H9 (cell line): ENCODE measurements around the gene C2CD2. TPM values are rescaled to one million over a fixed set of nuclear protein-coding genes. Genes with fewer than 3 reads are reported as not detected.

Experiments used
- DNase-seq: peaks from one replicate; pipeline ENCODE4 v3.0.0-alpha.2; 2017
- H2AFZ ChIP-seq: one replicate; pipeline ENCODE4 v1.6.1; 2013; ENCODE audit warnings: mild to moderate bottlenecking, low read length, control low read depth, moderate library complexity
- H2AK5ac ChIP-seq: 2 replicates; pipeline ENCODE4 v1.6.1; 2013; ENCODE audit warnings: low read length, control low read depth, mixed read lengths; ENCODE audit not compliant: insufficient read length
- H2BK120ac ChIP-seq: one replicate; pipeline ENCODE4 v1.6.1; 2013; ENCODE audit warnings: low read depth, mild to moderate bottlenecking, low read length, control low read depth, inconsistent platforms; ENCODE audit not compliant: poor library complexity, severe bottlenecking
- H2BK12ac ChIP-seq: 2 replicates; pipeline ENCODE4 v1.6.1; 2013; ENCODE audit warnings: low read length, control low read depth, mixed read lengths, low read depth; ENCODE audit not compliant: insufficient read length
- H2BK15ac ChIP-seq: 2 replicates; pipeline ENCODE4 v1.6.1; 2013; ENCODE audit warnings: low read depth, low read length, control low read depth
- H2BK20ac ChIP-seq: one replicate; pipeline ENCODE4 v1.6.1; 2013; ENCODE audit warnings: low read depth, mild to moderate bottlenecking, low read length, control low read depth, inconsistent platforms; ENCODE audit not compliant: poor library complexity, severe bottlenecking
- H2BK5ac ChIP-seq: 2 replicates; pipeline ENCODE4 v1.6.1; 2013; ENCODE audit warnings: low read length, control low read depth, mixed read lengths; ENCODE audit not compliant: insufficient read length
- H3K14ac ChIP-seq: 2 replicates; pipeline ENCODE4 v1.6.1; 2013; ENCODE audit warnings: low read length, control low read depth; ENCODE audit not compliant: insufficient read depth
- H3K18ac ChIP-seq: 2 replicates; pipeline ENCODE4 v1.6.1; 2013; ENCODE audit warnings: low read depth, mild to moderate bottlenecking, mixed read lengths, low read length, control low read depth; ENCODE audit not compliant: insufficient read length
- H3K23ac ChIP-seq: 2 replicates; pipeline ENCODE4 v1.6.1; 2013; ENCODE audit warnings: low read length, control low read depth, mixed read lengths, low read depth; ENCODE audit not compliant: insufficient read length
- H3K23me2 ChIP-seq: 2 replicates; pipeline ENCODE4 v1.6.1; 2013; ENCODE audit warnings: low read depth, mild to moderate bottlenecking, mixed read lengths, low read length, control low read depth; ENCODE audit not compliant: insufficient read length, poor library complexity, severe bottlenecking
- H3K27ac ChIP-seq: 2 replicates; pipeline ENCODE4 v1.5.1; 2013; ENCODE audit warnings: low read length, control low read depth, mixed read lengths, low read depth; ENCODE audit not compliant: insufficient read length
- H3K27me3 ChIP-seq: 2 replicates; pipeline ENCODE4 v1.6.1; 2013; ENCODE audit warnings: low read length, control low read depth, inconsistent platforms; ENCODE audit not compliant: insufficient read depth
- H3K4ac ChIP-seq: 2 replicates; pipeline ENCODE4 v1.6.1; 2013; ENCODE audit warnings: low read depth, mild to moderate bottlenecking, control low read depth, inconsistent platforms, low read length, moderate library complexity
- H3K4me1 ChIP-seq: 2 replicates; pipeline ENCODE4 v1.6.1; 2013; ENCODE audit warnings: low read length, control low read depth, inconsistent platforms; ENCODE audit not compliant: insufficient read depth
- H3K4me2 ChIP-seq: 2 replicates; pipeline ENCODE4 v1.6.1; 2013; ENCODE audit warnings: low read length, control low read depth, mixed read lengths; ENCODE audit not compliant: insufficient read length, insufficient read depth
- H3K56ac ChIP-seq: 2 replicates; pipeline ENCODE4 v1.6.1; 2013; ENCODE audit warnings: low read depth, mild to moderate bottlenecking, mixed read lengths, low read length, control low read depth; ENCODE audit not compliant: insufficient read length
- H3K79me1 ChIP-seq: 2 replicates; pipeline ENCODE4 v1.6.1; 2013; ENCODE audit warnings: low read depth, mild to moderate bottlenecking, moderate library complexity, low read length, control low read depth, inconsistent platforms; ENCODE audit not compliant: insufficient read depth, poor library complexity, severe bottlenecking
- H3K79me2 ChIP-seq: 2 replicates; pipeline ENCODE4 v1.6.1; 2013; ENCODE audit warnings: low read length, control low read depth, inconsistent platforms; ENCODE audit not compliant: insufficient read depth
- H3K9ac ChIP-seq: 2 replicates; pipeline ENCODE4 v1.6.1; 2013; ENCODE audit warnings: low read length, control low read depth, mixed read lengths; ENCODE audit not compliant: insufficient read length; ENCODE audit errors: extremely low read depth
- H3K9me3 ChIP-seq: one replicate; pipeline ENCODE4 v1.6.1; 2013; ENCODE audit warnings: low read depth, low read length, inconsistent platforms; ENCODE audit not compliant: control insufficient read depth
- H3T11ph ChIP-seq: one replicate; pipeline ENCODE4 v1.6.1; 2013; ENCODE audit warnings: mild to moderate bottlenecking, low read length, control low read depth, inconsistent platforms
- H4K20me1 ChIP-seq: one replicate; pipeline ENCODE4 v1.6.1; 2013; ENCODE audit not compliant: control insufficient read depth, insufficient read length, insufficient read depth
- H4K5ac ChIP-seq: 2 replicates; pipeline ENCODE4 v1.6.1; 2013; ENCODE audit warnings: low read depth, mild to moderate bottlenecking, mixed read lengths, low read length, control low read depth; ENCODE audit not compliant: insufficient read length
- H4K8ac ChIP-seq: replicated peaks from 2 replicates; pipeline ENCODE4 v1.6.1; 2013; ENCODE audit warnings: low read length, control low read depth, mixed read lengths, low read depth; ENCODE audit not compliant: insufficient read length
- H4K91ac ChIP-seq: 2 replicates; pipeline ENCODE4 v1.6.1; 2013; ENCODE audit warnings: low read depth, mild to moderate bottlenecking, moderate library complexity, mixed read lengths, low read length, control low read depth; ENCODE audit not compliant: insufficient read length
- H3K27ac Mint-ChIP-seq, 3 experiments: 2 replicates in 2 of 3; 3 replicates in 1 of 3; pipeline ENCODE4 v1.8.0; 2020 to 2021; ENCODE audit warnings: mixed read lengths in 3 of 3, mild to moderate bottlenecking in 1 of 3, moderate library complexity in 1 of 3
- H3K27me3 Mint-ChIP-seq: 2 replicates; pipeline ENCODE4 v1.8.0; 2021; ENCODE audit warnings: low read depth, mild to moderate bottlenecking, moderate library complexity, mixed read lengths
- H3K36me3 Mint-ChIP-seq, 3 experiments: 2 replicates in 2 of 3; 3 replicates in 1 of 3; pipeline ENCODE4 v1.8.0; 2020 to 2021; ENCODE audit warnings: low read depth in 3 of 3, mixed read lengths in 3 of 3; ENCODE audit not compliant: insufficient read depth in 1 of 3
- H3K4me1 Mint-ChIP-seq, 2 experiments: 2 replicates each; pipeline ENCODE4 v1.8.0; 2020; ENCODE audit warnings: mixed read lengths in 2 of 2
- H3K4me3 Mint-ChIP-seq, 2 experiments: 2 replicates in 1 of 2; 3 replicates in 1 of 2; pipeline ENCODE4 v1.8.0; 2020 to 2021; ENCODE audit warnings: mild to moderate bottlenecking in 2 of 2, mixed read lengths in 2 of 2, moderate library complexity in 1 of 2
- H3K9me3 Mint-ChIP-seq, 2 experiments: 2 replicates in 1 of 2; 3 replicates in 1 of 2; pipeline ENCODE4 v1.8.0; 2020; ENCODE audit warnings: mild to moderate bottlenecking in 2 of 2, mixed read lengths in 2 of 2, moderate library complexity in 1 of 2
- CTCF ChIP-seq: fragments of 200-600 bp; sonication (generic); conservative IDR thresholded peaks from 3 replicates; pipeline ENCODE4 v1.8.0; 2021; ENCODE audit warnings: antibody characterized with exemption, mild to moderate bottlenecking
- WGBS: extraction: QIAGEN DNeasy Blood & Tissue Kit; methylation state at CpG from one replicate; pipeline ENCODE4 v1.1.7; 2013; ENCODE audit warnings: missing lambda C conversion rate, low lambda C conversion rate, mixed read lengths; ENCODE audit not compliant: insufficient read length; ENCODE audit errors: extremely low coverage; 5-methylcytosine and 5-hydroxymethylcytosine counted together
- total RNA-seq: library from RNA; stranded (reverse); gene quantifications from 2 replicates; pipeline ENCODE4 v1.2.1, GENCODE V29; 2021

Gene C2CD2
- total RNA-seq, 1 experiment from 2014 or later: 14.6 TPM

GRCh38 chr21:41868062-41868710 lies 85.6 kb downstream of the C2CD2 start:
- Histone ChIP-seq H3K4ac (no peak overlapping the region), H3K23me2 (peaks cover 4% of the 10 kb centered on the region), H2BK12ac (no peak overlapping the region), H3K27me3 (no peaks in the 10 kb centered on the region), H4K91ac (no peak overlapping the region), H3K4me2 (no peak overlapping the region), H3K18ac (no peak overlapping the region), H3K4me1 (no peaks in the 10 kb centered on the region), H3K14ac (no peak overlapping the region), H2BK20ac (no peak overlapping the region), H3K27ac (no peak overlapping the region), H3K79me2 (peaks cover 1% of the 10 kb centered on the region; the same call in 1 of the 2 replicates), H3K23ac (no peak overlapping the region), H3K9ac (no peak overlapping the region), H4K8ac (no peak overlapping the region), H2BK5ac (no peak overlapping the region), H2AK5ac (no peak overlapping the region), H3T11ph (no peak overlapping the region), H4K20me1 (no peaks in the 10 kb centered on the region), H3K79me1 (no peaks in the 10 kb centered on the region), H3K56ac (no peak overlapping the region), H4K5ac (no peak overlapping the region), H2AFZ (no peak overlapping the region), H2BK120ac (no peak overlapping the region), H2BK15ac (no peak overlapping the region), H3K9me3 (no peaks in the 10 kb centered on the region)
- no CpG with 5 or more reads among the region's 10 CpGs for WGBS
- H3K27me3 Mint-ChIP-seq: no peaks in the 10 kb centered on the region
- no peaks in the 10 kb centered on the region for H3K36me3 Mint-ChIP-seq
- no peak for TF ChIP-seq CTCF
- no peaks in the 10 kb centered on the region for H3K9me3 Mint-ChIP-seq
- no peak overlapping the region for H3K4me3 Mint-ChIP-seq
- DNase-seq: no peak
- H3K4me1 Mint-ChIP-seq: peaks cover 8 to 13% of the 10 kb centered on the region in 2 experiments
- H3K27ac Mint-ChIP-seq: no peak overlapping the region
